Loucy (cell line): ENCODE measurements around the gene INSR.

Experiments
- CTCF ChIP-seq: fragments of 200-600 bp; sonication (generic); conservative IDR thresholded peaks from 2 replicates; pipeline ENCODE4 v1.5.1; 2014; ENCODE audit warnings: mild to moderate bottlenecking, antibody characterized with exemption, low read length
- EZH2phosphoT487 ChIP-seq: fragments of 200-600 bp; IDR thresholded peaks from 2 replicates; pipeline ENCODE4 v1.6.1; 2018; ENCODE audit warnings: antibody characterized with exemption, mild to moderate bottlenecking, moderate library complexity, borderline replicate concordance

GRCh38 chr19:7257148-7258040 is 36.8 kb downstream of the INSR start:
- TF ChIP-seq CTCF (no peak), EZH2phosphoT487 (no peak)
